ENCODE measurements around the gene FCRL3. TPM values are rescaled to one million over a fixed set of nuclear protein-coding genes. Genes with fewer than 3 reads are reported as not detected.
"Not testable (repeated sequence)": the region's sequence is repeated elsewhere in the genome, so short reads cannot be mapped to it uniquely, and the experiment has no call there.

The FCRL3 gene
- total RNA-seq (2014; rRNA removed; shearing (Covaris generic); ENCODE audit: low replicate concordance) = 24.7 and 45.8 TPM in 2 replicates

DNA sequence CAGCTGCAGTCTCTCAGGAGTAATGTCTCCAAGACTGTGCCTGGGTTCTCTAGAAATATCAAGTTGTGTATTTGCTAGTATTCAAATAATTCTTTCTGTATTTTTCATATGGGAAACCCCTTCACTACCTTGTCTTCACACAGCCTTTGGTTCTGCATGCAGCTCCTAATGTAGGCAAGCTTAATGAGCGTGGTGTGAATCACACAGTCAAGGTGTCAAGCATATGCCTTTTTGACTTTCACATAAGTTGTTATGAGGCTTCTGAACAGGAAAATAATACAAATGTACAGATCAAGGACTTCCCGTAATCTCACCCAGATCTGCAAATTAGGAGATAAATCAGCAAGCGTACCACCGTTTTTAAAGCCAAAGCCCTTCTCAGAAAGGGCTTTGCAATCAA is at the start of gene FCRL3:
TSS of gene FCRL3 (minus strand) at position 38 of the 400 bp plus-strand sequence. CDS start 280 bp downstream, outside the sequence.
- Histone ChIP-seq H3K27me3 (ENCODE audit: low read length) (no peaks in the 10 kb centered on the region), H3K27ac (ENCODE audit: low read length) (peak within 1 kb of the TSS; percentile 8), H3K4me1 (ENCODE audit: low read length) (peaks cover 73% of the 10 kb centered on the region), H3K9me3 (ENCODE audit: low read length) (no peaks in the 10 kb centered on the region), H3K9ac (ENCODE audit: low read length) (peak within 1 kb of the TSS; percentile 59), H3K4me2 (ENCODE audit: low read depth, low read length, poor library complexity, severe bottlenecking) (peak within 1 kb of the TSS; percentile 46), H3K36me3 (ENCODE audit: insufficient read depth, low read length) (no peaks in the 10 kb centered on the region; the same call in 1 of the 2 replicates), H3K4me3 (ENCODE audit: low read length) (peak within 1 kb of the TSS; percentile 17), H2AFZ (ENCODE audit: low read length) (peak within 1 kb of the TSS; percentile 14; the same call in 1 of the 2 replicates), H3K79me2 (ENCODE audit: low read length) (no peaks in the 10 kb centered on the region), H4K20me1 (ENCODE audit: insufficient read depth, low read depth, low read length) (no peaks in the 10 kb centered on the region), H3K9me2 (replicated peaks; ENCODE audit: insufficient read depth, low read length) (no peaks in the 10 kb centered on the region)
- DNase-seq = peak; percentile 45

- H3K27me3 ChIP-seq (ENCODE audit: low read length) = no peaks in the 10 kb centered on the region
- H3K27ac ChIP-seq (ENCODE audit: low read length) = no peak overlapping the region
- H3K4me3 ChIP-seq (ENCODE audit: low read length) = no peak overlapping the region
- H3K9me2 ChIP-seq (replicated peaks; ENCODE audit: insufficient read depth, low read length) = no peaks in the 10 kb centered on the region
- H3K4me2 ChIP-seq (ENCODE audit: low read depth, low read length, poor library complexity, severe bottlenecking) = no peak overlapping the region
- H3K9me3 ChIP-seq (ENCODE audit: low read length) = no peaks in the 10 kb centered on the region
- no peak overlapping the region for H2AFZ ChIP-seq (ENCODE audit: low read length)
- H3K36me3 ChIP-seq (ENCODE audit: insufficient read depth, low read length) = peaks cover 89% of the 10 kb centered on the region
- H4K20me1 ChIP-seq (ENCODE audit: insufficient read depth, low read depth, low read length) = no peaks in the 10 kb centered on the region
- DNase-seq = no peak
- H3K9ac ChIP-seq (ENCODE audit: low read length) = no peak overlapping the region
- H3K4me1 ChIP-seq (ENCODE audit: low read length) = no peaks in the 10 kb centered on the region
- peaks cover 14% of the 10 kb centered on the region for H3K79me2 ChIP-seq (ENCODE audit: low read length)
These were observed 47.8 kb upstream of the FCRL3 start for GRCh38 chr1:157748262-157748817.

- H3K9me3 ChIP-seq (ENCODE audit: low read length) = no peaks in the 10 kb centered on the region
- no peak for DNase-seq
- no peaks in the 10 kb centered on the region for H3K27me3 ChIP-seq (ENCODE audit: low read length)
- peak overlapping the region; percentile 59 for H3K27ac ChIP-seq (ENCODE audit: low read length)
- no peak overlapping the region for H2AFZ ChIP-seq (ENCODE audit: low read length)
- H3K4me2 ChIP-seq (ENCODE audit: low read depth, low read length, poor library complexity, severe bottlenecking) = no peak overlapping the region
- H3K9ac ChIP-seq (ENCODE audit: low read length) = no peak overlapping the region
- H4K20me1 ChIP-seq (ENCODE audit: insufficient read depth, low read depth, low read length) = no peaks in the 10 kb centered on the region
- H3K79me2 ChIP-seq (ENCODE audit: low read length) = no peaks in the 10 kb centered on the region
- H3K36me3 ChIP-seq (ENCODE audit: insufficient read depth, low read length) = peaks cover 16% of the 10 kb centered on the region; the same call in 1 of the 2 replicates
- H3K4me3 ChIP-seq (ENCODE audit: low read length) = no peak overlapping the region
- H3K9me2 ChIP-seq (replicated peaks; ENCODE audit: insufficient read depth, low read length) = no peaks in the 10 kb centered on the region
- peaks cover 32% of the 10 kb centered on the region for H3K4me1 ChIP-seq (ENCODE audit: low read length)
These were observed 38.8 kb upstream of the FCRL3 start for GRCh38 chr1:157739229-157739901.

DNA sequence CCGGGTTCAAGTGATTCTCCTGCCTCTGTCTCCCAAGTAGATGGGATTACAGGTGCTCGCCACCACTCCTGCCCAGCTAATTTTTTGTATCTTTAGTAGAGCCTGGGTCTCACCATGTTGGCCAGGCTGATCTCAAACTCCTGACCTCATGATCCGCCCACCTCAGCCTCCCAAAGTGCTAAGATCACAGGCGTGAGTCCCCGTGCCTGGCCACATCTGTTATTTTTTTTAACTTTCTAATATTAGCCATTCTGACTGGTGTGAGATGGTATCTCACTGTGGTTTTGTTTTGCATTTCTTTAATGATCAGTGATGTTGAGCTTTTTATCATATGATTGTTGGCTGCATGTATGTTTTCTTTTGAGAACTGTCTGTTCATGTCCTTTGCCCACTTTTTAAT is 35.4 kb upstream of the FCRL3 start:
- not testable (repeated sequence) for H3K27me3 ChIP-seq (ENCODE audit: low read length)

GRCh38 chr1:157734321-157734720 is 33.8 kb upstream of the FCRL3 start:
- no peaks in the 10 kb centered on the region for H4K20me1 ChIP-seq (ENCODE audit: insufficient read depth, low read depth, low read length)
- H3K4me1 ChIP-seq (ENCODE audit: low read length) = peaks cover 39% of the 10 kb centered on the region
- no peaks in the 10 kb centered on the region for H3K27me3 ChIP-seq (ENCODE audit: low read length)
- no peaks in the 10 kb centered on the region for H3K9me2 ChIP-seq (replicated peaks; ENCODE audit: insufficient read depth, low read length)
- H3K36me3 ChIP-seq (ENCODE audit: insufficient read depth, low read length) = no peaks in the 10 kb centered on the region
- peak overlapping the region; percentile 4 for H3K4me2 ChIP-seq (ENCODE audit: low read depth, low read length, poor library complexity, severe bottlenecking)
- H3K9ac ChIP-seq (ENCODE audit: low read length) = no peak overlapping the region
- H2AFZ ChIP-seq (ENCODE audit: low read length) = 0 out of 2 replicates have a peak overlapping the region, but pooled peaks have one; percentile 68
- DNase-seq = peak; percentile 61
- no peaks in the 10 kb centered on the region for H3K79me2 ChIP-seq (ENCODE audit: low read length)
- no peak overlapping the region for H3K4me3 ChIP-seq (ENCODE audit: low read length)
- peak overlapping the region; percentile 69 for H3K27ac ChIP-seq (ENCODE audit: low read length)
- H3K9me3 ChIP-seq (ENCODE audit: low read length) = no peaks in the 10 kb centered on the region

More for the DNA sequence above, 35.4 kb upstream of the FCRL3 start:
- not testable (repeated sequence) for H3K9me2 ChIP-seq (replicated peaks; ENCODE audit: insufficient read depth, low read length); H3K36me3 ChIP-seq (ENCODE audit: insufficient read depth, low read length); H3K79me2 ChIP-seq (ENCODE audit: low read length); H3K4me2 ChIP-seq (ENCODE audit: low read depth, low read length, poor library complexity, severe bottlenecking); H3K4me3 ChIP-seq (ENCODE audit: low read length); DNase-seq; H2AFZ ChIP-seq (ENCODE audit: low read length); H4K20me1 ChIP-seq (ENCODE audit: insufficient read depth, low read depth, low read length); H3K9me3 ChIP-seq (ENCODE audit: low read length); H3K9ac ChIP-seq (ENCODE audit: low read length)
- H3K4me1 ChIP-seq (ENCODE audit: low read length) = peaks cover 41% of the 10 kb centered on the region
- 0 out of 2 replicates have a peak overlapping the region, but pooled peaks have one; percentile 29 for H3K27ac ChIP-seq (ENCODE audit: low read length)

- no peaks in the 10 kb centered on the region for H3K9me2 ChIP-seq (replicated peaks; ENCODE audit: insufficient read depth, low read length)
- peak overlapping the region; percentile 94 for H2AFZ ChIP-seq (ENCODE audit: low read length)
- H3K79me2 ChIP-seq (ENCODE audit: low read length) = no peaks in the 10 kb centered on the region
- no peaks in the 10 kb centered on the region for H4K20me1 ChIP-seq (ENCODE audit: insufficient read depth, low read depth, low read length)
- H3K36me3 ChIP-seq (ENCODE audit: insufficient read depth, low read length) = no peaks in the 10 kb centered on the region
- no peak overlapping the region for H3K4me2 ChIP-seq (ENCODE audit: low read depth, low read length, poor library complexity, severe bottlenecking)
- no peaks in the 10 kb centered on the region for H3K9me3 ChIP-seq (ENCODE audit: low read length)
- no peak overlapping the region for H3K9ac ChIP-seq (ENCODE audit: low read length)
- H3K27ac ChIP-seq (ENCODE audit: low read length) = peak overlapping the region; percentile 69
- no peaks in the 10 kb centered on the region for H3K27me3 ChIP-seq (ENCODE audit: low read length)
- H3K4me1 ChIP-seq (ENCODE audit: low read length) = peaks cover 47% of the 10 kb centered on the region
- no peak overlapping the region for H3K4me3 ChIP-seq (ENCODE audit: low read length)
- DNase-seq = no peak
These were observed 32.2 kb upstream of the FCRL3 start for GRCh38 chr1:157732755-157733154.

GRCh38 chr1:157725221-157725577 is 24.6 kb upstream of the FCRL3 start:
- H3K27me3 ChIP-seq (ENCODE audit: low read length) = no peaks in the 10 kb centered on the region
- no peaks in the 10 kb centered on the region for H3K9me2 ChIP-seq (replicated peaks; ENCODE audit: insufficient read depth, low read length)
- H2AFZ ChIP-seq (ENCODE audit: low read length) = no peak overlapping the region
- peaks cover 4% of the 10 kb centered on the region; the same call in 1 of the 2 replicates for H3K36me3 ChIP-seq (ENCODE audit: insufficient read depth, low read length)
- peaks cover 12% of the 10 kb centered on the region for H3K9me3 ChIP-seq (ENCODE audit: low read length)
- H3K4me2 ChIP-seq (ENCODE audit: low read depth, low read length, poor library complexity, severe bottlenecking) = peak overlapping the region; percentile 62
- peak overlapping the region; percentile 59; the same call in 1 of the 2 replicates for H3K9ac ChIP-seq (ENCODE audit: low read length)
- no peak overlapping the region for H3K4me3 ChIP-seq (ENCODE audit: low read length)
- H3K27ac ChIP-seq (ENCODE audit: low read length) = peak overlapping the region; percentile 93
- H4K20me1 ChIP-seq (ENCODE audit: insufficient read depth, low read depth, low read length) = no peaks in the 10 kb centered on the region
- peak; percentile 82 for DNase-seq
- H3K4me1 ChIP-seq (ENCODE audit: low read length) = peaks cover 46% of the 10 kb centered on the region
- no peaks in the 10 kb centered on the region for H3K79me2 ChIP-seq (ENCODE audit: low read length)

GRCh38 chr1:157724537-157725220 is 24.1 kb upstream of the FCRL3 start:
- Histone ChIP-seq H3K9me3 (ENCODE audit: low read length) (peaks cover 12% of the 10 kb centered on the region), H3K4me1 (ENCODE audit: low read length) (peaks cover 51% of the 10 kb centered on the region), H3K9me2 (replicated peaks; ENCODE audit: insufficient read depth, low read length) (no peaks in the 10 kb centered on the region), H3K4me2 (ENCODE audit: low read depth, low read length, poor library complexity, severe bottlenecking) (peak overlapping the region; percentile 62), H3K27me3 (ENCODE audit: low read length) (no peaks in the 10 kb centered on the region), H3K9ac (ENCODE audit: low read length) (no peak overlapping the region), H2AFZ (ENCODE audit: low read length) (peak overlapping the region; percentile 4; the same call in 1 of the 2 replicates), H3K36me3 (ENCODE audit: insufficient read depth, low read length) (peaks cover 4% of the 10 kb centered on the region; the same call in 1 of the 2 replicates), H3K4me3 (ENCODE audit: low read length) (no peak overlapping the region), H3K27ac (ENCODE audit: low read length) (peak overlapping the region; percentile 93), H3K79me2 (ENCODE audit: low read length) (no peaks in the 10 kb centered on the region), H4K20me1 (ENCODE audit: insufficient read depth, low read depth, low read length) (no peaks in the 10 kb centered on the region)
- no peak for DNase-seq

Measured in Karpas-422 (cell line).